Heart left ventricle (tissue), 13 donors: ENCODE results near the gene PRSS33.

Source experiments
- POLR2A ChIP-seq, 2 donors: fragments of 450-650 bp; IDR thresholded peaks; one replicate each; pipeline ENCODE4 v1.6.1; 2017; ENCODE audit warnings: antibody characterized with exemption in 2 of 2, mild to moderate bottlenecking in 2 of 2, moderate library complexity in 2 of 2
- TF ChIP-seq, protein P1 (sequence below), 12 donors: fragments of 200-600 bp; sonication (generic) in 4 of 12; IDR thresholded peaks; one replicate each; pipeline versions ENCODE4 v1.5.0 to v1.8.0; 2018 to 2022; ENCODE audit warnings: antibody characterized with exemption in 12 of 12, mild to moderate bottlenecking in 5 of 12
- donor health status: ischemic (EF 13 %, LVEDD 7.1; RV severe dilation, severe dysfunction).
- donor health status: DM: no; HTN: yes; CAD: no.
- donor health status: DM: no; HTN: no; CAD: no.
- donor health status: ischemic (EF 25% LVEDD 6.9; RV normal size, moderate dysfunction).
- donor health status: ischemic (EF 25% LVEDD 5.7; RV mildly dilated, moderate dysfunction).
- donor health status: ischemic (EF 35%, LVEDD 5.7; RV mildly dilated, moderate dysfunction).
- donor health status: nonischemic (EF 11% LVEDD 7.7; RV severe dilation, severe dysfunction).
- donor health status: DM: yes; HTN: yes; CAD: no.
- donor health status: PGD.
- donor health status: ischemic (EF 29% LVEDD 5.4; RV normal size, mild dysfunction).
- donor health status: nonischemic (EF 23%, LVEDD 6.1; RV moderate dilation, normal function).

DNA sequence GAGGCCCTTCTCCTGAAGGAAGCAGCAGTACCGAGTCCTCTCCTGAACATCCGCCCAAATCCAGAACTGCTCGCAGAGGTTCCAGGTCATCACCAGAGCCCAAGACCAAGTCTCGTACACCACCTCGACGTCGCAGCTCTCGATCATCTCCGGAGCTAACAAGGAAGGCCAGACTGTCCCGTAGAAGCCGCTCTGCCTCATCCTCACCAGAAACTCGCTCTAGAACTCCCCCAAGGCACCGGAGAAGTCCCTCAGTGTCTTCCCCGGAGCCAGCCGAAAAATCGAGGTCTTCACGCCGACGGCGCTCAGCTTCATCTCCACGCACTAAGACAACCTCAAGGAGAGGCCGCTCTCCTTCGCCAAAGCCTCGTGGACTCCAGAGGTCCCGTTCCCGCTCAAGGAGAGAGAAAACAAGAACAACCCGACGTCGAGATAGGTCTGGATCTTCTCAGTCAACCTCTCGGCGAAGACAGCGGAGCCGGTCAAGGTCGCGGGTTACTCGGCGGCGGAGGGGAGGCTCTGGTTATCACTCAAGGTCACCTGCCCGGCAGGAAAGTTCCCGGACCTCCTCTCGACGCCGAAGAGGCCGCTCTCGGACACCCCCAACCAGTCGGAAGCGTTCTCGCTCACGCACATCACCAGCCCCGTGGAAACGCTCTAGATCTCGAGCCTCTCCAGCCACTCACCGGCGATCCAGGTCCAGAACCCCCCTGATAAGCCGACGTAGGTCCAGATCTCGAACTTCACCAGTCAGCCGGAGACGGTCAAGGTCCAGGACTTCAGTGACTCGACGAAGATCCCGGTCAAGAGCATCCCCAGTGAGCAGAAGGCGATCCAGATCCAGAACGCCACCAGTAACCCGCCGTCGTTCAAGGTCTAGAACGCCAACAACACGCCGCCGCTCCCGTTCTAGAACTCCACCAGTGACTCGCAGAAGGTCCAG is 21.6 kb downstream of the PRSS33 start:
- no peak for TF ChIP-seq POLR2A (IDR thresholded peaks at IDR 0.05)
- TF ChIP-seq, protein P1, sequence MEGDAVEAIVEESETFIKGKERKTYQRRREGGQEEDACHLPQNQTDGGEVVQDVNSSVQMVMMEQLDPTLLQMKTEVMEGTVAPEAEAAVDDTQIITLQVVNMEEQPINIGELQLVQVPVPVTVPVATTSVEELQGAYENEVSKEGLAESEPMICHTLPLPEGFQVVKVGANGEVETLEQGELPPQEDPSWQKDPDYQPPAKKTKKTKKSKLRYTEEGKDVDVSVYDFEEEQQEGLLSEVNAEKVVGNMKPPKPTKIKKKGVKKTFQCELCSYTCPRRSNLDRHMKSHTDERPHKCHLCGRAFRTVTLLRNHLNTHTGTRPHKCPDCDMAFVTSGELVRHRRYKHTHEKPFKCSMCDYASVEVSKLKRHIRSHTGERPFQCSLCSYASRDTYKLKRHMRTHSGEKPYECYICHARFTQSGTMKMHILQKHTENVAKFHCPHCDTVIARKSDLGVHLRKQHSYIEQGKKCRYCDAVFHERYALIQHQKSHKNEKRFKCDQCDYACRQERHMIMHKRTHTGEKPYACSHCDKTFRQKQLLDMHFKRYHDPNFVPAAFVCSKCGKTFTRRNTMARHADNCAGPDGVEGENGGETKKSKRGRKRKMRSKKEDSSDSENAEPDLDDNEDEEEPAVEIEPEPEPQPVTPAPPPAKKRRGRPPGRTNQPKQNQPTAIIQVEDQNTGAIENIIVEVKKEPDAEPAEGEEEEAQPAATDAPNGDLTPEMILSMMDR (IDR thresholded peaks at IDR 0.05) = no peak
